Neural crest cell (in vitro differentiated cells): ENCODE results near the gene CDC42. TPM values are rescaled to one million over a fixed set of nuclear protein-coding genes. Genes with fewer than 3 reads are reported as not detected.
A peak's percentile ranks its signal among the peaks of the same experiment; 100 is the strongest.

Experiments
- DNase-seq: peaks from one replicate; pipeline ENCODE4 v3.0.0; 2021; ENCODE audit warnings: low read depth, mixed read lengths, low spot score
- H3K27ac Mint-ChIP-seq: one replicate; pipeline ENCODE4 v1.8.0; 2021; ENCODE audit warnings: mild to moderate bottlenecking, mixed read lengths; ENCODE audit not compliant: unreplicated experiment
- H3K27me3 Mint-ChIP-seq: 2 replicates; pipeline ENCODE4 v1.8.0; 2021; ENCODE audit warnings: low read depth, mild to moderate bottlenecking, mixed read lengths
- H3K36me3 Mint-ChIP-seq: 2 replicates; pipeline ENCODE4 v1.8.0; 2021; ENCODE audit warnings: low read depth, mild to moderate bottlenecking, mixed read lengths
- H3K4me1 Mint-ChIP-seq: 2 replicates; pipeline ENCODE4 v1.8.0; 2021; ENCODE audit warnings: mixed read lengths
- H3K4me3 Mint-ChIP-seq: one replicate; pipeline ENCODE4 v1.8.0; 2021; ENCODE audit warnings: mild to moderate bottlenecking, mixed read lengths
- H3K9me3 Mint-ChIP-seq: 2 replicates; pipeline ENCODE4 v1.8.0; 2021; ENCODE audit warnings: mixed read lengths
- total RNA-seq: library from RNA; stranded (reverse); gene quantifications from 2 replicates; pipeline ENCODE4 v1.2.1, GENCODE V29; 2021
- TF ChIP-seq, protein P1 (sequence below): fragments of 200-600 bp; sonication (generic); conservative IDR thresholded peaks from 2 replicates; pipeline ENCODE4 v1.5.0; 2021; ENCODE audit warnings: antibody characterized with exemption, mild to moderate bottlenecking

The CDC42 gene
- total RNA-seq, 1 donor from 2014 or later, result 198 TPM

DNA sequence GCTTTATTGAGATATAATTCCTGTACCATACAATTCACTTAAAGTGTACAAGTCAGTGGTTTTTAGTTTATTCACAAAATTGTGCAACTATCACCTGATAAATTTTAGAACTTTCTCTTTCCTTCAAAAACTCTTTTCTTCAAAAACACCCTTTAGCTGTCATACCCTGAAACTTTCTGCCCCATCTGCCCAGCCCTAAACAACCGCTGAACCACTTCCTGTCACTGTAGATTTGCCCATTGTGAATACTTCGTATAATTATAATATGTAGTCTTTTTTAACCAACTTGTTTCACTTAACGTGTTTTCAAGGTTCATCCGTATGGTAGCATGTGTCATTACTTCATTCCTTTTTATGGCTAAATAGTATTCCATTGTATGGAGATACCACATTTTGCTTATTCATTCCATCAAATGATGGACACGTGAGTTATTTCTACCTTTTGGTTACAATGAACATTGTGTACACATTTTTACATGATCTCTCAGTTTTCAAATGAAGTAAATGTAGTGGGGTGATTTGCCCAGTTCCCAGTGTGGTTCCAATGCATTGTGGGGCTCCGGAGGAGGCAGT lies 52.4 kb downstream of the CDC42 start:
- DNase-seq, result no peak
- peaks cover 24% of the 10 kb centered on the region for H3K4me1 Mint-ChIP-seq
- H3K4me3 Mint-ChIP-seq, result no peak overlapping the region
- no peak overlapping the region for H3K27ac Mint-ChIP-seq
- no peaks in the 10 kb centered on the region for H3K27me3 Mint-ChIP-seq
- H3K9me3 Mint-ChIP-seq, result no peaks in the 10 kb centered on the region
- peaks cover 5% of the 10 kb centered on the region for H3K36me3 Mint-ChIP-seq
- TF ChIP-seq, protein P1, sequence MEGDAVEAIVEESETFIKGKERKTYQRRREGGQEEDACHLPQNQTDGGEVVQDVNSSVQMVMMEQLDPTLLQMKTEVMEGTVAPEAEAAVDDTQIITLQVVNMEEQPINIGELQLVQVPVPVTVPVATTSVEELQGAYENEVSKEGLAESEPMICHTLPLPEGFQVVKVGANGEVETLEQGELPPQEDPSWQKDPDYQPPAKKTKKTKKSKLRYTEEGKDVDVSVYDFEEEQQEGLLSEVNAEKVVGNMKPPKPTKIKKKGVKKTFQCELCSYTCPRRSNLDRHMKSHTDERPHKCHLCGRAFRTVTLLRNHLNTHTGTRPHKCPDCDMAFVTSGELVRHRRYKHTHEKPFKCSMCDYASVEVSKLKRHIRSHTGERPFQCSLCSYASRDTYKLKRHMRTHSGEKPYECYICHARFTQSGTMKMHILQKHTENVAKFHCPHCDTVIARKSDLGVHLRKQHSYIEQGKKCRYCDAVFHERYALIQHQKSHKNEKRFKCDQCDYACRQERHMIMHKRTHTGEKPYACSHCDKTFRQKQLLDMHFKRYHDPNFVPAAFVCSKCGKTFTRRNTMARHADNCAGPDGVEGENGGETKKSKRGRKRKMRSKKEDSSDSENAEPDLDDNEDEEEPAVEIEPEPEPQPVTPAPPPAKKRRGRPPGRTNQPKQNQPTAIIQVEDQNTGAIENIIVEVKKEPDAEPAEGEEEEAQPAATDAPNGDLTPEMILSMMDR, result no peak

DNA sequence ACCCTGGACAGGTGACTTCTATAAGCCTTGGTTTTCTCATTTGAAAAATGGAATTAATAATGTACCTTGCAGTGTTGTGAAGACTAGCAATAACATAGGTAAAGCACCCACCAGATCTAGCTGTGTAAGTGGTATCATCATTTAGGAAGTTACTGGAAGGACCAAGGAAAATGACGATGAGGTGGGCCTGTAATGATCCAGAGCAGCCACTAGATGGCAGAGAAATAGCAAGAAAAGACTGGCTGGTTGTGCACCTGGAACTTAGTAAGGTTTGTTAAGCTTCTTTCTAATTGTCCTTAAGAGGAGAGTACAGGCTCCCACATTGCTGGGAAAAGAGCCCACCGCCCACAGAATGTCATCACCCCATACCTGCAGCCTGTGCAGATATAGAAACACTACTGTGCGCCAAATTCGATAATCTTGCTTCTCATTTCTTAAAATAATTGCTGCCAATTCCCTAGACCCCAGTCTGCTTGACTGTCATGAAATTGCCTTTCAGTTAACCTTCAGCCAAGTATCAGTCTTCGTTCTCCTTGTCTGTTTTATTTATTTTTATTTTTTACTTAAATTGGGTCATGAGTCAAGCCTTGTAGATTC lies 53.2 kb downstream of the CDC42 start:
- no peak for DNase-seq
- no peaks in the 10 kb centered on the region for H3K27me3 Mint-ChIP-seq
- no peaks in the 10 kb centered on the region for H3K9me3 Mint-ChIP-seq
- H3K27ac Mint-ChIP-seq, result no peak overlapping the region
- H3K4me1 Mint-ChIP-seq, result peaks cover 24% of the 10 kb centered on the region
- peaks cover 5% of the 10 kb centered on the region for H3K36me3 Mint-ChIP-seq
- no peak overlapping the region for H3K4me3 Mint-ChIP-seq
- TF ChIP-seq, protein P1, result peak; percentile 87

DNA sequence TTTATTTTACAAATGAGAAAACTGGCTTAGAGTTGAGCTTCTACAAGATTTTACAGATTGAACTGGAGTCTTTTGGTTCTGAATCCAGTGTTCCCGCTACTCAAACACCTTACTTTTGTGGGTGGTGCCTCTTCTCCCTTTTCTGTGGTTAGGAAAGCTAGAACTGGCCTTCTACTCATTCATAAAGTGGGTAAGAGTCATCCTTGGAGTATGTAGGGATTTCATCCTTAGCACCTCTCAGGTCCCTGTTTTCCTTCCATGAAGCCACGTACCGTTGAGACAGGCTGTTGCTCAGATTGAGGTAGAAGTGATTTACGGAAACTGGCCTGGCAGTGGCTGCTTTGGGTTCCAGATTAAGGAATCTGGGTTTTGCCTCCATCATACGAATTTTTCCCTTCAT lies 54.6 kb downstream of the CDC42 start:
- no peak for DNase-seq

DNA sequence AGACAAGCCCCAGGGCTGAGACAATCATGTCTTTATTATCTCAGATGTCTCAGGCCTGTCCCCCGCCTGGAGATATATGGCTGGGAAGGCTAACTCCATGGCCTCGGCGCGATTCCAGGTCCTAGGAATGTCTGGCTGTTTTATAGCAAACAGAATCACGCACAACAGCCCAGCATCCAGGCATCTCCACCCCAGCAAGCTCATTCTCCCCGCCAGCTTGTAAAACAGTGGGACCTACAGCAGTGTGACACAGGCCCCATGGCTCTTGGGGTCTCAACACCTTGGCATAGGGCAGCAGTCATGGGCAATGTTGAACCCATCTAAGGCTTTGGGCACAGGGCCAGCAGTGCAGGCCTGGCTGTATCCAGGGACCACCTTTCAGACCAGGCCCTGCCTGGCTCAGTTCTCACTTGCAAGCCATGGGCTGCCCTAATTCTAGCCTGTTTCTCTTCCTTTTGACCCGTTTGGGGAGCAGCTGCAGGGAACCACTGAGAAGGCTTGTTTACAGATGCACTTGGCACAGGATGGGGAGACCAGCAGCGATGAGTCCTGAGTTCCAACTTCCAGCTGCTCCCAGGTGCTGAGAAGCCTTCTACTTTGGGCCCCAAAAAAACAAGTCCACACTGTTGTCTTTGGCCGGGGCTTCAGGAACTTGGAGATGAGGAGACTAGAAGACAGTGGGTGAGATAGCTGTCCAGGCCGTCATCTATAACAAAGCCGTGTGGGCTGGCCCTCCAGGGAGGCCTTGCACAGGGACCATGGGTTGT lies 56.0 kb downstream of the CDC42 start:
- H3K4me1 Mint-ChIP-seq, result peaks cover 28% of the 10 kb centered on the region
- H3K4me3 Mint-ChIP-seq, result no peak overlapping the region
- no peak for DNase-seq
- H3K36me3 Mint-ChIP-seq, result peaks cover 11% of the 10 kb centered on the region
- TF ChIP-seq, protein P1, result no peak
- no peaks in the 10 kb centered on the region for H3K9me3 Mint-ChIP-seq
- H3K27me3 Mint-ChIP-seq, result no peaks in the 10 kb centered on the region
- peak overlapping the region; percentile 57 for H3K27ac Mint-ChIP-seq

More for the DNA sequence above, 54.6 kb downstream of the CDC42 start:
- H3K36me3 Mint-ChIP-seq, result peaks cover 8% of the 10 kb centered on the region
- H3K27ac Mint-ChIP-seq, result no peak overlapping the region
- H3K27me3 Mint-ChIP-seq, result no peaks in the 10 kb centered on the region
- no peak overlapping the region for H3K4me3 Mint-ChIP-seq
- peaks cover 24% of the 10 kb centered on the region for H3K4me1 Mint-ChIP-seq
- H3K9me3 Mint-ChIP-seq, result no peaks in the 10 kb centered on the region
- TF ChIP-seq, protein P1, result no peak

DNA sequence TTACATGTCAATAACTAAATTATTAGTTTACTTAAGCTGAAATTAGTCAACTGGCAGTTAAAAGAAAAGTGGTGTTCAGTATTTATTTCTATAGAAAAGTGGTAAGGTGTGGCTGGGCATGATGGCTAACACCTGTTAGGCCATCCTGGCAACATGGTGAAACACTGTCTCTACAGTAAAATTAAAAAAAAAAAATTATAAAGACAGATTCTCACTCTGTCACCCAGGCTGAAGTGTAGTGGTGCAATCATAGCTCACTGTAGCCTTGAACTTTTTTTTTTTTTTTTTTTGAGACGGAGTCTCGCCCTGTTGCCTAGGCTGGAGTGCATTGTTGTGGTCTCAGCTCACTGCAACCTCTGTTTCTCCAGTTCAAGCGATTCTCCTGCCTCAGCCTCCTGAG lies 57.5 kb downstream of the CDC42 start:
- no peaks in the 10 kb centered on the region for H3K27me3 Mint-ChIP-seq
- H3K4me1 Mint-ChIP-seq, result peaks cover 32% of the 10 kb centered on the region
- TF ChIP-seq, protein P1, result no peak
- DNase-seq, result no peak
- H3K4me3 Mint-ChIP-seq, result no peak overlapping the region
- H3K27ac Mint-ChIP-seq, result no peak overlapping the region
- peaks cover 11% of the 10 kb centered on the region for H3K36me3 Mint-ChIP-seq
- no peaks in the 10 kb centered on the region for H3K9me3 Mint-ChIP-seq
